GM18517 (cell line): Measurements from ENCODE around the gene JAK1.

Experiments used
- ATAC-seq: cut with Tn5 transposase; IDR thresholded peaks from one replicate; pipeline ENCODE4 v1.9.1; 2021; ENCODE audit warnings: mild to moderate bottlenecking, moderate library complexity; ENCODE audit not compliant: unreplicated experiment

JAK1 gene

DNA sequence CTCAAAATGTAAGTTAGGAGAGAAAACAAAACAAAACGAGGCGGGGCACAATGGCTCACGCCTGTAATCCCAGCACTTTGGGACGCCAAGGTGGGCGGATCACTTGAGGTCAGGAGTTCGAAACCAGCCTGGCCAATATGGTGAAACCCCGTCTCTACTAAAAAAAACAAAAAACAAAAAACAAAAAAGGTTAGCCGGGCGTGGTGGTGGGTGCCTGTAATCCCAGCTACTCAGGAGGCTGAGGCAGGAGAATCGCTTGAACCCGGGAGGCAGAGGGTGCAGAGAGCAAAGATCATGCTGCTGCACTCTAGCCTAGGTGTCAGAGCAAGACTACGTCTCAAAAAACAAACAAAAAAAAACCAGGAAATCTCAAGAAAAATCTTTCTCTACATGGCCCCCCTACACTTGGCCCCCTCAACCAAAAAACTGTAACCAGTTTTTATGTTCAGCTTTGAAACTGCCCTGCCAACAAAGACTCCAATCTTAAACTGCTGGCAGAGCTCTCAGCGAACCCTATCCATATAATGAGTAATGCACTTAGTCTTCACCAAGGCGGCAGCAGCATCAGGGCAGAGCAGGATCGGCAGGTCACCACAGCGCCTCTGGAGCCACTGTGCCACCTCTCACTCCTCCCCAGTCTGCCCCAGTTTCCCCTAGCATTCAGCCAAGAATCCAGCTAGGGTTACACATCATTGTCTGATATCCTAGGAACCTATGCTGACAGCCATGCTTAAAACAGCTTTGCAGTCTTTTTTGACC lies 71.7 kb downstream of the JAK1 start:
- ATAC-seq: no peak

- ATAC-seq: no peak
Measured at GRCh38 chr1:64893921-64894320, 72.4 kb downstream of the JAK1 start.

DNA sequence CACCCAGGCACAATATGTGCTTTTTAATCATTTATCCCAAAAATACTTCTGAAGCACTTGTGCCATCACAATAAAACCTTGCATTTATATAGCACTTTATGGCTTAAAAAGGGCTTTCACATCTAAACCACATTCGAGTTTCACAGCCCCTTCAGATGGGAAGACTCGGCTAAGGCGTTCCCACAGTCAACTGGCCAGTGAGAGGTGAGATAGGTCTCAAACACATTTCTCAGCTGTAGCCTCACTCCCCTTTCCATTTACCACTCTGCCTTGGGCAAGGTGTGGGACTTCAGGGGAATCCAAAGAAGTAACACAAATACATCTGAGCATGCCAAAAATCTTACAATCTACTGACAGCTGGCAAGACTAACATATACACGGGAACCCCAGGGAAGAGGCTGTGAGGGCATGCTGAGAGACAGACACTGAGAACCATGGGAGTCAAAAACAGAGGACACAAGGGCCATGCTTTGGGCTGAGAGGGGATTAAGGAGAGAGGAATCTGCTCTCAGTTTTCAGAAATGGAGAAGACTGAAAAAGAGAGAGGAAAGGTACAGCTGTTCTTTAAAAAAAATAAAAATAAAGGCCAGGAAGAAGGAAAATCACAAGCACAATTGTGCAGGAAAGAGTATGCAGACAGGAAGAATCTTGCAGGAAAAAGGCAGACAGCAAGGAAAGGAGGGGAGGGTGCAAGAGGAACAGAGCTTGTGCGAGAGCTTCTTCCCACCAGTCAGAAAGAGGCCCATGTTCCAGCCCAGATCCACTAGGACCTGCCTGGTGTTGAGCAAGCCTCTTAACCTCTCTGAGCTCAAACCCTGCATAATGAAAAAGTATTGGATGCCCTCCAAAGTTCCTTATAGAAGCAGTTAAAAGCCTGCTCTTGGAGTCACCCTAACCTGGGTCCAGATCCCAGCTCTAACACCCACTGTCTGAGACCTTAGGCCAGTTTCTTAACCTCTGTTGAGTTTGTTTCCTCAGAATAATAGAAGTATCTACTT lies 73.5 kb downstream of the JAK1 start:
- no peak for ATAC-seq

DNA sequence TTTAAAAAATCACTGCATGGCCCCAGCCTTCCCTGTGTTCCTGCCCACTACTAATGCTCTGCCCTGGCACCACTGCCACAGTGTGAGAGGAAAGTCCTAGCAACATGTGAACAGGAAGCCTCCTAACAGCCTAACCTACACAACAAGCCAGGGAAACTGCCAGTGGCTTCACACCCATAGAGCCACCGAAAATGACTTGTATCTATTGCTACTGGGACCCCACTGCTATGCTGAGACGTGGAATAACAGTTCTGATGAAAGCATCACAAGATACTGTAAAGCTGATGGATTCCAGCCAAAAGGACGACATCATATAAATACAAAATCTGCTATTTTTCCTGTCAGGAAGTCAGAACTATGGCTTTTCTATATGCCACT lies 74.9 kb downstream of the JAK1 start:
- ATAC-seq: no peak

GRCh38 chr1:64890699-64891447 lies 75.5 kb downstream of the JAK1 start:
- ATAC-seq: no peak

DNA sequence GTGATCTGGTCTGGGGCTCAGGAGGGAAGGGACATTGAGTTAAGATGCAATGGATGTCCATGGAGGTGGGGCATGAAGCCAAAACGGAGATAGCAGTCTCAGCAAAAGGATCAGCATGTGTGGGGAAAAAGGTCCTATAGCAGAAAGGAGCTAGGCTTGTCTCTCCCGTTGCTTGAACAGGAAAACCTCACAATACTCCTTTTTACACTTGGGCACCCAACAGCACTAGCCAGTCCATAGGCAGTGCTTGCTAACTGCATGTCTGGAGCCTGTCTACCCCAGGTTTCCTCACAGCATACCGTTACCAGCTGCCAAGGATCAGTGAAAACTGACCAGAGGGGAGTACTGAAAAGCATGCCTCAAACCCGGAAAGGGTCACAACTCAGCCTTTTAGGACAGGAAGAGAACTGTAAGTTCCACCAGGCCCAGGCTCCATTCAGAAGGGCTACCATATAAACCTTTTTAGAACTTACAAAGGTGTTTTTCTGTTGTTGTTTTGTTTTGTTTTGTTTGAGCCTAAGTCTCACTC lies 78.6 kb downstream of the JAK1 start:
- ATAC-seq: no peak

DNA sequence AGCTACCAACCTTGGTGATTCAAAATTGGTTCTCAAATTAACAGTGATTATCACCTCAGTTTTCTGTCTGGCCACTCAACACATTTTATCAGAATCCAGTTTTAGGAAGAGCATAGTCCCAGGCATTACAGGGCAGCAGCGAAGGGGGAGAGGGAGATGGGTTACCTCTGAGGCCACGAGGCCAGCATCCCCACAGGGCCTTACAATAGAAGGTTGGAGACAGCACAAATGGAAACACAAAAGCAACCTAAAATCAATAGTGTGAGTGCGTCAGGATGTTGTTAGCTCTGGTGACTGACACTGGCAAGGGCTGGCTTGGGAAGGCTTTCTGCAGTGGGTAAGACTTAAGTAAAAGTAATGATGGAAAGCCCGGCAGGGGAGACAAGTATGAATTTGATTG lies 79.5 kb downstream of the JAK1 start:
- ATAC-seq: no peak

DNA sequence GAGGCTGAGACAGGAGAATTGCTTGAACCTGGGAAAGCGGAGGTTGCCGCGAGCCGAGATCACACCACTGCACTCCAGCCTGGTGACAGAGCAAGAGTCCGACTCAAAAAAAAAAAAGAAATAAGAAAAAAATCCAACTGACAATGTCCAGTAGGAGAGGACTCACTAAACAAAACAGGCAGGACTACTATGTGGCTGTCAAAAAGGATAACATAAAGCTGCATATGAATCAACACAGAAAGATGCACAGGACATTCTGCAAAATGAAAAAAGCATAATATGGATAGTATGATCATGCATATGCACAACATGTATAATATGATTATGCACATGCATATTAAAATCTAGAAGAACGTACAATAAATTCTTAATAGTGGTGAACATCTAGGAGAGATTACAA lies 80.7 kb downstream of the JAK1 start:
- no peak for ATAC-seq

DNA sequence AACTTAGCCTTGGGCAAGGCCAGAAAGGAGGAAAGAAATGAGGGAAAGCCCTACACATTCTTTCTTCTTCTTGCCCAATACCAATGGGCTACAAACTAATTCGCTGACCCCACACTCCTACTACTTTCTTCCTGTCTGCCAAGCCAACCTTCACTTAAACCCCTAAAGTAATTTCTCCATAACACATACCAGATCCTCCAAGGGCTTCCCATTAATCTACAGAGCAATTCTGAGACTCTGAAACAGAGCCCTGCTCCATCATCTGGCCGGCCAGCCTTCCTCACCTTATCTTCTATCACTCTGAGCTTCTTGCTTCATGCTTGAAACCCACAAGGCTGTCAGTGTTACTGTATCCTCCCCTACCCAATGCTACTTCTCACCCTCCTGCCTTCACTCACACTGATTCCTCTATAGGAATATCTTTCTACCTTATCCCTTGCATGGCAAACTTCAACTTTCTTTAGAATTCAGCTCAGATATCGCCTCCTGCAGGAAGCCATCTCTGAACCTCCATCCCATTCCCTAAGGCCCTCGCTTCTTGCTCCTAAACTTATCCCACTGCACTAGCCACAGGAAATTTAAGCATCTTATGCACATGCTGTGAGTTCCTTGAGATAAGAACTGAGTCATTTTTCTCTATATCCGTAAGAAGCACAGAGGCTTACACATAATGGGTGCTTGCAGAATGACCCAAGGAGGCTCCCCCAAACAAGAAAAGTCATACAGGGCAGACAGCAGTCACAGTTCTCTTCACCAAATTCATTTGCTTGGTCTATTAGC lies 81.9 kb downstream of the JAK1 start:
- ATAC-seq: no peak

GRCh38 chr1:64882574-64883255 lies 83.6 kb downstream of the JAK1 start:
- no peak for ATAC-seq

GRCh38 chr1:64881281-64881680 lies 85.1 kb downstream of the JAK1 start:
- no peak for ATAC-seq

DNA sequence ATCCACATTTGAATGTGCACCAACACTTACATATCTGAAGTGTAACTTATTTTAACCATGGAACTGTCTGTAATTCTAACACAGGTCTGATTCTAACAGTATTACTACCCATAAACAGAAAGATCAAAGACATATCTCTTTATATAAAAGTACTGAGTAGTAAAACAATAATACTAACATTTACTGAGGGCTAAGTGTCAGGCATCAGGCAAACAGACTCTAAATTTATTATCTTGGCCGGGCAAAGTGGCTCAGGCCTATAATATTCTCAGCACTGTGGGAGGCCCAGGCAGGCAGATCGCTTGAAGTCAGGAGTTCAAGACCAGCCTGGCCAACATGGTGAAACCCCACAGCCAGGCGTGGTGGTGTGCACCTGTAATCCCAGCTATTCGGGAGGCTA lies 85.9 kb downstream of the JAK1 start:
- ATAC-seq: no peak

- ATAC-seq: no peak
Measured at GRCh38 chr1:64878931-64879611, 87.3 kb downstream of the JAK1 start.

- no peak for ATAC-seq
Measured at GRCh38 chr1:64878090-64878489, 88.3 kb downstream of the JAK1 start.

DNA sequence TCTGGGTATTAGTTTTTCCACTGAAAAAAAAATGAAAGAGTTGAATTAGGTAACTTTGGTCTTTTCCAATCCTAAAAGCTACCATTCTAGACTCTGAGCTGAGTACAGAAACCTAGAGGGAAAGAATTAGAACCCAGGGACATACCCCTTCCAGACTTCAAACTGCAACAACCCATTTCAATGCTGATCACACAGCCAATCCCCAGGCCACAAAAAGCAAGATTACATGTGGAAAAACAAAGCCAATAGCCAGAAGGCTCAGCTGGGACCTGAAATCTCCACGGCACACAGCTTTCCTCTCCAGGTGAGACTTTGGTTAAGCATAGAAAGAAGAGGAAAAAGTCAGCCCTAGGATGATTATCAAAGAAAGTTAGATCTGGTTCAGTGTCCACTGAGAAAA lies 88.8 kb downstream of the JAK1 start:
- no peak for ATAC-seq

GRCh38 chr1:64877151-64877550 lies 89.2 kb downstream of the JAK1 start:
- no peak for ATAC-seq

DNA sequence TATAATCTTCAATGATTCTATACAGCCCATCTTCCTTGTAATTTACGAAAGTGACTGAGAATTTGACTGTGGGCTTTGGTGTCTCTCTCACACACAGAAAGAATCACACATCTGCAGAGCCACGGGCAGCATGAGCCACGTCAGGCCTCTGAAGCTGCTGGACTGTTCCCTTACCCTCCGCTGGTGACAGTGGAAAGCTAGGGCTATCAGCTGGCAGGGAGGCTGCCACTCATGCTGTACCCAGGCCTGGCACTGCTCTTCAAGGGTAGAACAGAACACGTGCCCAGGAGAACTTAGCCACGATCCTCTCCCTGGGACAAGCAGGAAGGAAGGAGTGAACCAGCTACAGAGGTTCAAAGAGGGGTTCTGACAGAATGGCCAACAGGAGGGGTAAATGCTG lies 90.7 kb downstream of the JAK1 start:
- ATAC-seq: no peak

DNA sequence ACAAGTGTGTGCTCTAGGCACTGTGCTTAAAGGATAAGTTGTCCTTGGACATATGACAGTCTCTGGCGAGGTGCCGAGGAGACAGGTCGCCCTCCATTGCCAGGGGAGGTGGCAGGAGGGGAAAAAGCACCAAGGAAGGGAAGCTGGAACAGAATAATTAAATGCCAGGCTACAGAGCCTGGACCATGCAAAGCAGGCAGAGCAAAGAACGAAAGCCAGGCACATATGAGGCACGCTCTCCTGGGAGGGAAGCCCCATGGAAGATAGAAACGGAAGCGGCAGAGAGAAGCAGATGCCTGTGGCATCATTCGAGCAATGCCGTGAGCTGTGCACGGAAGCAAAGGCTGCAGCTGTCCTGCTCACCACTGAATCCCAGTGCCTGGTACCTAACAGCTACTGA lies 91.2 kb downstream of the JAK1 start:
- no peak for ATAC-seq

DNA sequence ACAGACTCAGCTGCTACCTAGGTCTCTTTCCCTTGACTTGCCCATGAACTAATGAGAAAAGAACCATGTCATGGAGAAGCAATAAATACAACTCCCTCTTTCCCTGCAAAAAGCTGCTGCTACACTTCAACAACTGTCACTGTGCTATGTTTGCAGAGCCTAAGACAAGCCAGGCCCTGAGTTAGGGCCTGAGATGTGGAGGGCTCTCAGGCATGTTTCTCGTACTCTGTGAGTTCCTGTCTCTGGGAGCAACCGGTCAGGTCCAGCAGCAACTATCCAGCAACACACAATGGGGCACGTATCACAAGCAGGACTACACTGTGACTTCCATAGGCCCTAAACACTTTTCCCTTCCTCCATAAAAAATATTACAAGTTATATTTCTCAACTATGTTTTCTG lies 91.7 kb downstream of the JAK1 start:
- no peak for ATAC-seq
